Hepatocyte (in vitro differentiated cells): ENCODE data around the gene ALDH1L1.

Experiments
- CTCF ChIP-seq: fragments of 200-600 bp; sonication (generic); IDR thresholded peaks from 2 replicates; pipeline ENCODE4 v1.5.1; 2016; ENCODE audit warnings: antibody characterized with exemption, mild to moderate bottlenecking; ENCODE audit not compliant: poor library complexity
- EZH2 ChIP-seq: fragments of 200-600 bp; sonication (generic); IDR thresholded peaks from 2 replicates; pipeline ENCODE4 v1.6.1; 2016; ENCODE audit warnings: antibody characterized with exemption, mild to moderate bottlenecking, borderline replicate concordance

- TF ChIP-seq CTCF (no peak), EZH2 (no peak)
Observed at GRCh38 chr3:126127452-126127851, 52.9 kb downstream of the ALDH1L1 start.
